Measurements from ENCODE around the gene ENTPD5.

DNA sequence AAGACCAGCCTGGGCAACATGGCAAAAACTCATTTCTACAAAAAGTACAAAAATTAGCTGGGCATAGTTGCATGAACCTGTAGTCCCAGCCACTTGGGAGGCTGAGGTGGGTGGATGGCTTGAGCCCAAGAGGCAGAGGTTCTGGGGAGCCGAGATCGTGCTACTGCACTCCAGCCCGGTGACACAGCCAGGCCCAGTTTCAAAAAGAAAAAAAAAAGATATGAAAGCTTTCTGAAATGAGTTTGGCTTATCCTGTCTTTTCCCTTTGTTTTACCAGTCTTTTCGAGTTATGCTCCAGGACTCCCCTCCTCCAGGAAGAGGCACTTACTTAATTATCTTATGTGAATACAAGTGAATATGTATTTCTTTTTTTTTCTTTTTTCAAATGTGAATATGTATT is 3.3 kb upstream of the ENTPD5 start:
- TF ChIP-seq POLR2A (IDR thresholded peaks at IDR 0.05; ENCODE audit: low read length): no peak
- no peak for TF ChIP-seq GATA1 (IDR thresholded peaks at IDR 0.05; ENCODE audit: low read depth, low read length)
